Astrocyte (in vitro differentiated cells and primary cell): ENCODE data around the gene PTPRT.

Source experiments
- CTCF ChIP-seq: IDR thresholded peaks from 2 replicates; pipeline ENCODE4 v1.5.1; 2011; ENCODE audit warnings: low read depth, mild to moderate bottlenecking, inconsistent platforms, low read length, moderate library complexity; ENCODE audit not compliant: insufficient read depth
- EZH2 ChIP-seq: IDR thresholded peaks from 2 replicates; pipeline ENCODE4 v1.6.1; 2012; ENCODE audit warnings: mild to moderate bottlenecking, low read length, inconsistent platforms; ENCODE audit not compliant: insufficient read depth

- TF ChIP-seq CTCF (no peak), EZH2 (no peak)
These were observed 302.9 kb downstream of the PTPRT start for GRCh38 chr20:42886801-42887200.
